ENCODE measurements around the gene P2RX3.

Gene P2RX3

DNA sequence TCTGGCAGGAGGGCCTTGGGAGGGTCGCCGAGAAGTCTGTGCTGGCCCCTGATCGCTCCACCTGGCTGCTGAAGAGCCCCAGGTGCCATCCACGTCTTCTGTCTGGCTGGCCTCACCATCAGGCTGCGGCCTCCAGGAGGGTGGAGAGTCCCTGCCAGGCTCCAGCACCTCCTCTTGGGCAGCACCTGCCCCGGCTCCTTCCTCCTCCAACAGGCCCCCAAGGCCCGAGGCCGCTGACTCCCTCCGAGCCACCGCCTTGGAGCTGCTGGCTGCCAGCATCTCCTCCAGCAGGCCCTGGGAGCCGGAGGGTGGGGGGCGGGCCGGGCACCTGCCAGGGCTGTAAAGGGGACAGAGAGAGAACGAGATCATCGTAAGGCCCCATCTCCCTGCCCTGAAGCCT is 35.7 kb upstream of the P2RX3 start:
- no peak for DNase-seq (ENCODE audit: insufficient read length, low spot score)
- TF ChIP-seq POU2F2 (IDR thresholded peaks at IDR 0.05; ENCODE audit: low read depth, low read length) = no peak
- no peak for TF ChIP-seq SPI1 (IDR thresholded peaks at IDR 0.05; ENCODE audit: low read depth, low read length)
- TF ChIP-seq POLR2A (IDR thresholded peaks at IDR 0.05; ENCODE audit: low read depth, low read length) = no peak
- no peak for TF ChIP-seq POLR2AphosphoS5 (IDR thresholded peaks at IDR 0.05; ENCODE audit: low read depth, low read length)
- TF ChIP-seq PAX5 (IDR thresholded peaks at IDR 0.05; ENCODE audit: insufficient read depth, low read length, severe bottlenecking) = no peak
- TF ChIP-seq TAF1 (IDR thresholded peaks at IDR 0.05; ENCODE audit: low read depth, low read length) = no peak
- no peak for FAIRE-seq

DNA sequence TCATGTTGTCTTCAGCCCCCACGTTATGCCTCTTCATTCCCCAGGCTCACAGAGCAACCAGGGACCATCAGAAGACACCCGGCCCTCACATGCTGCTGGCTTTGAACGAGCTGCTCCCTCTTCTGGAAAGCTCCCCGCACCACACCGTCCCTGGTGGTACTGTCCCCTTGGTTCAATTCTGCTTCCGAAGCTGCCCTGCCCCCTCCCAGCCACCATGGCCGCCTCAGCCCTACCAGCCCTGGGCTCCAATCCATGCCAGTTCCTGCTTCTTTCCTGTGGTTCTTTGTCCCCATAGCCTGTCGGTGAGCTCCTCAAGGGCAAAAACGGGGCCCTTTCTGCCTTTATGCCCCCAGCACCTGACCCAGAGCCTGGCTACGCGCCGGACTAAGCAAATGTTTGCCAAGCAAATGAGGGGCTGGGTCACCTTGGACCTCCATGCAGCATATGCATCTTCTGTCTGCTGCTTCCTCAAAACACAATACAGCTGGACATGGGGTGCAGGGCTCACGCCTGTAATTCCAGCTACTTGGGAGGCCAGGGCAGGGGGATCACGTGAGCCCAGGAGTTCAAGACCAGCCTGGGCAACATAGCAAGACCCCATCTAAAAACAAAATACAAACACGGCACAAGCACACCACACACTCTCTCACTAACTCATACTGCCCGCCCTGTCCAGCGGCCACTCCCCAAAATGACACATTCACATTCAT is 34.7 kb upstream of the P2RX3 start:
- no peak for FAIRE-seq
- TF ChIP-seq POU2F2 (IDR thresholded peaks at IDR 0.05; ENCODE audit: low read depth, low read length) (no peak), PAX5 (IDR thresholded peaks at IDR 0.05; ENCODE audit: insufficient read depth, low read length, severe bottlenecking) (no peak)
- no peak for DNase-seq (ENCODE audit: insufficient read length, low spot score)

DNA sequence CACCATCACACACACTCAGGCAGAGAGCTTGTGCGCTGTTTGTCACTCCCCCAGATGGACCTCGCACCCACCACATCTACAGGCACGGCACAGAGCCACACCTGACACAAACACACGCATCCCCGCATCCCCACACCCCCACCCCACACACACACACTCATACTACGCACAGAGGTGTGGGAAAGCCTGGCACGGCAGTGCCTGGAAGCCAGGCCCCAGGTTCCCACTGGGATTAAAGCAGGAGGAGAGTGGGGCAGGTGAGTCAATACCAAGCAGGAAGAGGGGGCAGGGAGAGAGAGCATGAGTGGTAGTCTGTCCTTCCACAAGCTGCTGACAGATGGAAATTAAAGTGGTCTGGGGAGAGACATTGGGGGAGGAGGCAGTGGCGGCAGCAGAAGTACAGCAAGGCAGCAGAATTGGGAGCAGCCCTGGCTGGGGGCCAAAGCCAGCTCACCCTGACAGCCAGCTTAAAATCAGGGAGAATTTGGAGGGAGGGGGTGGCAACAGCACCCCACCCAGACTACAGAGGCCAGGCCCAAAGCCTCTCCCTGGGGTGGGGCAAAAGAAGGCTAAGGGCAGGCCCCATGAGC is 34.1 kb upstream of the P2RX3 start:
- TF ChIP-seq PAX5 (IDR thresholded peaks at IDR 0.05; ENCODE audit: insufficient read depth, low read length, severe bottlenecking) (no peak), POLR2AphosphoS5 (IDR thresholded peaks at IDR 0.05; ENCODE audit: low read depth, low read length) (no peak), TAF1 (IDR thresholded peaks at IDR 0.05; ENCODE audit: low read depth, low read length) (no peak), POU2F2 (IDR thresholded peaks at IDR 0.05; ENCODE audit: low read depth, low read length) (no peak), POLR2A (IDR thresholded peaks at IDR 0.05; ENCODE audit: low read depth, low read length) (no peak), SPI1 (IDR thresholded peaks at IDR 0.05; ENCODE audit: low read depth, low read length) (no peak)
- FAIRE-seq (no peak), DNase-seq (ENCODE audit: insufficient read length, low spot score) (no peak)

DNA sequence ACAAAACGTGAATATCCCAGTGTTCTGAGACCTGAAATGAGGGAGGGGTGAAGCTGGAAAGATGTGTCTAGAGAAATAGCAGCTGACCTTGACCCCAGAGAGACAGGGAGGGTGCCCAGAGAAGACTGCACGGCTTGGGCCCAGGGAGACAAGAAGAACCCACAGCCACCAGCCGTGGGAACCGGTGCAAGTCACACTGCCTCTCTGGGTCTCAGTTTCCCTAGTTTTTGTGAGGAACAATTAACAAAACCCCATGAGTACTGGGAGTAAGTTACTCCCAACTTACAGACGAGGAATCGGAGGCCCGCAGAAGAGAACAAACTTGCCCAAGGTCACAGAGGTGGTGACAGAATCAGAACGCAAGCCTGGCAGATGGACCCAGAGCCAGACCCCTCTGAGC is 32.6 kb upstream of the P2RX3 start:
- FAIRE-seq (no peak), DNase-seq (ENCODE audit: insufficient read length, low spot score) (no peak)
- no peak for TF ChIP-seq POU2F2 (IDR thresholded peaks at IDR 0.05; ENCODE audit: low read depth, low read length)
- TF ChIP-seq PAX5 (IDR thresholded peaks at IDR 0.05; ENCODE audit: insufficient read depth, low read length, severe bottlenecking) = no peak
- TF ChIP-seq SPI1 (IDR thresholded peaks at IDR 0.05; ENCODE audit: low read depth, low read length) = no peak
- TF ChIP-seq POLR2AphosphoS5 (IDR thresholded peaks at IDR 0.05; ENCODE audit: low read depth, low read length) = no peak
- no peak for TF ChIP-seq TAF1 (IDR thresholded peaks at IDR 0.05; ENCODE audit: low read depth, low read length)
- no peak for TF ChIP-seq POLR2A (IDR thresholded peaks at IDR 0.05; ENCODE audit: low read depth, low read length)

DNA sequence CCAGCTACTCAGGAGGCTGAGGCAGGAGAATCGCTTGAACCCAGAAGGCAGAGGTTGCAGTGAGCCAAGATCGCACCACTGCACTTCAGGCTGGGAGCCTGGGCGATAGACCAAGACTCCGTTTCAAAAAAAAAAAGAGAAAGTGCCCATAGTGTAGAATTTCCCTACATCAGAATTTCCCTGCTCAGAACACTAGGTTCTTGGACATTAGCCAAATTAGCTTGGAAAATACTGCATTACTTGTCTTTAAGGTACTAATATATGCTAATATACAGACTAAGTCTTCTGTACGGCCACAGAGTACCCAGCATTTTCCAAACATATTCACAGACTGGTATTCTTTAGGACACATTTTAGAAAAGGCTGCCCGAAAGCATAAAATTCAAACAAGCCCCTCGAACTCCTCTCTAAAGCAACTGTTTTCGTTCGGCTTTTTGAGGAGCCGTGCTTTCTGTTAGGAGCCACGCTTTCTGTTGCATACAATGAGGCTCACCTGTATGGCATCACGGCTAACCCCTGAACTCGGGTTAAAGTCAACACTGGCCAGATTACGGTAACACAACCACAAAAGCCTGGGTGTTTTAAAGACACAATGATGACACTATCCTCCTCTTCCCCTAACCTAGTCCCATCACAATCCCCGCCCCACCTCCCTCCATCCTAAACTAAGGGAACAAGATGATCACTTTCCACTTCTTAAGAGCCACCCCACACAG is 31.8 kb upstream of the P2RX3 start:
- TF ChIP-seq POU2F2 (IDR thresholded peaks at IDR 0.05; ENCODE audit: low read depth, low read length) = no peak
- no peak for TF ChIP-seq PAX5 (IDR thresholded peaks at IDR 0.05; ENCODE audit: insufficient read depth, low read length, severe bottlenecking)
- no peak for TF ChIP-seq POLR2AphosphoS5 (IDR thresholded peaks at IDR 0.05; ENCODE audit: low read depth, low read length)
- TF ChIP-seq POLR2A (IDR thresholded peaks at IDR 0.05; ENCODE audit: low read depth, low read length) = no peak
- no peak for TF ChIP-seq TAF1 (IDR thresholded peaks at IDR 0.05; ENCODE audit: low read depth, low read length)
- TF ChIP-seq SPI1 (IDR thresholded peaks at IDR 0.05; ENCODE audit: low read depth, low read length) = no peak
- FAIRE-seq (no peak), DNase-seq (ENCODE audit: insufficient read length, low spot score) (no peak)

DNA sequence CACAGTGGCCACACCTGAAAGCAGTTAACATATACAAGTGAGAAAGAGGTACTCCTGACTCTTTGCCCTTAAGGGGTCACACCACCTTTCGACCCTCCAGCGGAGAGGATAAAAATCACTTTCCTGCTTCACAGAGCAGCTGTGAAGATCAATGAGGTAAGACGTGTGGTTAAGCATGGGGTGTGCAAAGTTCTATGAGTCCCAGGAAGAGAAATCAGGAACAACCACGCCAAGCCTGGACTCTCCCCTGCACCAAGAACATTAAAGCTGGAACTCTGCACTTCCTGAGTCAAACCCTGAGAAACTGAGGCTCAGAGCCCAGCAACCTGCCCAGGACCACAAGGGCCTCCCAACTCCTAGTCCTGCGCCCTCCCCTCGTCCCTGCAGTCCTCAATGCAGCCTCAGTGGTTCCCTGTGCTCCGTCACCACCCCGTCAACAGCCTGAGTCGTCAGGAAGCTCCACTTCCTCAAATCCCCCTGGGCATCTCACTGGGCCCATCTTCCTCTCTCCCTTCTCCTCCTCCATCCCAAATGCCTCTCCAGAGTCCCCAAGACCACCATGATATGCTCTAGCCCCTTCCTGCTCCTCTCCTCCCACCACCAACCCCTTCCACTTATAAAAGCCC is 31.1 kb upstream of the P2RX3 start:
- DNase-seq (ENCODE audit: insufficient read length, low spot score) = no peak
- no peak for FAIRE-seq
- TF ChIP-seq SPI1 (IDR thresholded peaks at IDR 0.05; ENCODE audit: low read depth, low read length) (peak; percentile 74), POLR2A (IDR thresholded peaks at IDR 0.05; ENCODE audit: low read depth, low read length) (no peak), POU2F2 (IDR thresholded peaks at IDR 0.05; ENCODE audit: low read depth, low read length) (no peak)

DNA sequence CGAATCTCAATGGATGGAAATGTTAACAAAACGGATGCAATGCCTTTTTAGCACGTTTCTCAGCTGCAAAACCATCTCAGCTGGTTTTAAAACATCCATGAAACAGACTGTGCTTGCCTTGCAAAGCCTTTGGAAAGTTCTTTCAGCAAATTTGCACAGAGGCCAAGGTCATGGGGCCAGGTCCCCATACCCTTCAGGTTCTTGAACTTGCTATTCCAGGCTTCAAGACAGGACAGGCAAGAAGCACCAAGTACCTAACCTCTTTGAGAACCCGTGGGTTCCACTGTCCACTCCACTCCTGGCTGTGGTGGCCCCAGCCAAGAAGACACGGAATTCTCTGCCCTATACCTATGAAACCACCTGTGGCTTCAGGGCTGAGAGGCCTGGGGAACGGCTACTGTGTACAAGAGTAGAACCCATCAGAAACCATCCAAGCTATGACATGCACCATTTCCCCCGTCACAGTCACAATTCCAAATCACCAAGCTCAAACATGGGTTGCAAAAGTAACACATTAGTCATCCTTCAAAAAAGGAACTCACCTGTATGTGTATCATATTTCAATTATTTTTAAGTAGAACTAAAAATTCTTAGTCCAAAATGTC is 30.4 kb upstream of the P2RX3 start:
- DNase-seq (ENCODE audit: insufficient read length, low spot score) = no peak
- TF ChIP-seq POLR2A (IDR thresholded peaks at IDR 0.05; ENCODE audit: low read depth, low read length) (no peak), POLR2AphosphoS5 (IDR thresholded peaks at IDR 0.05; ENCODE audit: low read depth, low read length) (no peak), TAF1 (IDR thresholded peaks at IDR 0.05; ENCODE audit: low read depth, low read length) (no peak), POU2F2 (IDR thresholded peaks at IDR 0.05; ENCODE audit: low read depth, low read length) (no peak)
- no peak for FAIRE-seq

DNA sequence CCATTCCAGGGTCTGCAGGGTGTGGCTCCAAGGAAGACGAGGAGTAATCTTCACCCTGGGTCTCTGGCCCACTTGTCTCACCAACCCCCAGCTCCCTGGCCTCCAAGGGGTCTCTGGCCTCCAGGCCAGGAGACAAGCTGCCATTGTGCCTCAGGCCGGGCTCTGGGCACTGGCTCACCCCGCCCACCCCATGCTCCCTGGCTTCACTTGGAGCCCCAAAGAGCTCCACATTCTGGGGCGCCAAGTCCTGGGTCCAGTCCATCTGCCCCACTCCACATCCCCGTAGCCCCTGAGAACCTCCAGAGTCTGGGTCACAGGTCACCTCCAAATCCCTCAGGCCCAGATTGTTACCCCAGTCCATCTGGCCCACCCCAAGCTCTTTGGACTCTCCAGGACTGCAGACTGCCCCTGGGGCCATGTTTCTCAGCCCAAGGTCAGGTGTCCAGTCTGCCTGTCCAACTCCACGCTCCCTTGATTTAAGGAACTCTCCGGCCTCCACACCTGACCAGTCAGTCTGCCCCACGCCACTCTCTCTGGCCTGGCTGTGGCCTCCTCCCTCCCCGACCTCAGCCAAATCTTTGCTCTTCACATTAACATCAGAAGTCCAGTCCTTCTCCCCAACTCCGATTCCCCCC is 29.6 kb upstream of the P2RX3 start:
- DNase-seq (ENCODE audit: insufficient read length, low spot score) (no peak), FAIRE-seq (no peak)
- TF ChIP-seq POU2F2 (IDR thresholded peaks at IDR 0.05; ENCODE audit: low read depth, low read length) = no peak
- no peak for TF ChIP-seq TAF1 (IDR thresholded peaks at IDR 0.05; ENCODE audit: low read depth, low read length)
- TF ChIP-seq POLR2A (IDR thresholded peaks at IDR 0.05; ENCODE audit: low read depth, low read length) = no peak
- no peak for TF ChIP-seq PAX5 (IDR thresholded peaks at IDR 0.05; ENCODE audit: insufficient read depth, low read length, severe bottlenecking)
- TF ChIP-seq POLR2AphosphoS5 (IDR thresholded peaks at IDR 0.05; ENCODE audit: low read depth, low read length) = no peak
- no peak for TF ChIP-seq SPI1 (IDR thresholded peaks at IDR 0.05; ENCODE audit: low read depth, low read length)
